ENCODE measurements around the gene ELK4. TPM values are rescaled to one million over a fixed set of nuclear protein-coding genes. Genes with fewer than 3 reads are reported as not detected.

ELK4 gene
- total RNA-seq: 100 to 1,000 TPM in 2 of 3 donors, 10 to 100 TPM in 1; 90.7 to 103 (median 101) TPM

- ATAC-seq: peak; percentile 88
Observed at GRCh38 chr1:205631768-205632668, at the start of gene ELK4. Gene ELK4, minus strand, starts transcription at chr1:205632011. Its CDS starts 8,129 bp downstream, at chr1:205623882.

GRCh38 chr1:205681364-205681763, 49.6 kb upstream of the ELK4 start:
- H3K36me3 Mint-ChIP-seq (ENCODE audit: insufficient read depth): no peaks in the 10 kb centered on the region
- H3K4me1 Mint-ChIP-seq (ENCODE audit: low read depth): peaks cover 11% of the 10 kb centered on the region
- no peak for ATAC-seq
- peak overlapping the region; percentile 75 for H3K4me3 Mint-ChIP-seq
- H3K9me3 Mint-ChIP-seq: no peaks in the 10 kb centered on the region
- no peak for DNase-seq
- peaks cover 8% of the 10 kb centered on the region for H3K27me3 Mint-ChIP-seq (ENCODE audit: low read depth)

More at GRCh38 chr1:205631768-205632668, at the start of gene ELK4:
- DNase-seq: peak; percentile 100
- H3K9me3 Mint-ChIP-seq: no peaks in the 10 kb centered on the region
- peak within 1 kb of the TSS; percentile 88 for H3K4me3 Mint-ChIP-seq
- H3K27me3 Mint-ChIP-seq (ENCODE audit: low read depth): no peaks in the 10 kb centered on the region
- H3K4me1 Mint-ChIP-seq (ENCODE audit: low read depth): peaks cover 29% of the 10 kb centered on the region
- peaks cover 13% of the 10 kb centered on the region for H3K36me3 Mint-ChIP-seq (ENCODE audit: insufficient read depth)

- Mint-ChIP-seq H3K4me1 (ENCODE audit: low read depth) (peaks cover 11% of the 10 kb centered on the region), H3K36me3 (ENCODE audit: insufficient read depth) (no peaks in the 10 kb centered on the region), H3K4me3 (peak within 1 kb of the TSS; percentile 81), H3K9me3 (no peaks in the 10 kb centered on the region), H3K27me3 (ENCODE audit: low read depth) (peaks cover 8% of the 10 kb centered on the region)
- ATAC-seq (peak; percentile 73 to 86), DNase-seq (peak; percentile 34)
Observed at GRCh38 chr1:205680073-205680851, 48.5 kb upstream of the ELK4 start, which contains the start of gene SLC45A3. Gene SLC45A3, minus strand, starts transcription at chr1:205680509. Its CDS starts 15,853 bp downstream, at chr1:205664656.

GRCh38 chr1:205678286-205679111, 46.7 kb upstream of the ELK4 start:
- peaks cover 11% of the 10 kb centered on the region for H3K4me1 Mint-ChIP-seq (ENCODE audit: low read depth)

GRCh38 chr1:205677167-205677566, 45.4 kb upstream of the ELK4 start:
- peaks cover 12% of the 10 kb centered on the region for H3K4me1 Mint-ChIP-seq (ENCODE audit: low read depth)
- H3K4me3 Mint-ChIP-seq: no peak overlapping the region
- no peaks in the 10 kb centered on the region for H3K9me3 Mint-ChIP-seq
- DNase-seq (no peak), ATAC-seq (no peak)
- H3K27me3 Mint-ChIP-seq (ENCODE audit: low read depth): peaks cover 10% of the 10 kb centered on the region
- no peaks in the 10 kb centered on the region for H3K36me3 Mint-ChIP-seq (ENCODE audit: insufficient read depth)

More at GRCh38 chr1:205678286-205679111, 46.7 kb upstream of the ELK4 start:
- H3K36me3 Mint-ChIP-seq (ENCODE audit: insufficient read depth): no peaks in the 10 kb centered on the region
- no peak for DNase-seq
- H3K27me3 Mint-ChIP-seq (ENCODE audit: low read depth): peaks cover 8% of the 10 kb centered on the region
- H3K9me3 Mint-ChIP-seq: no peaks in the 10 kb centered on the region
- peak overlapping the region; percentile 81 for H3K4me3 Mint-ChIP-seq
- no peak for ATAC-seq

GRCh38 chr1:205676597-205676996, 44.8 kb upstream of the ELK4 start:
- H3K4me1 Mint-ChIP-seq (ENCODE audit: low read depth): peaks cover 13% of the 10 kb centered on the region
- H3K9me3 Mint-ChIP-seq: no peaks in the 10 kb centered on the region
- H3K4me3 Mint-ChIP-seq: no peak overlapping the region
- no peak for DNase-seq
- peaks cover 11% of the 10 kb centered on the region for H3K27me3 Mint-ChIP-seq (ENCODE audit: low read depth)
- no peaks in the 10 kb centered on the region for H3K36me3 Mint-ChIP-seq (ENCODE audit: insufficient read depth)
- no peak for ATAC-seq

- ATAC-seq (no peak), DNase-seq (no peak)
- Mint-ChIP-seq H3K4me1 (ENCODE audit: low read depth) (peaks cover 12% of the 10 kb centered on the region), H3K4me3 (no peak overlapping the region), H3K36me3 (ENCODE audit: insufficient read depth) (no peaks in the 10 kb centered on the region), H3K9me3 (no peaks in the 10 kb centered on the region), H3K27me3 (ENCODE audit: low read depth) (peaks cover 10% of the 10 kb centered on the region)
Observed at GRCh38 chr1:205676002-205676401, 44.2 kb upstream of the ELK4 start.

GRCh38 chr1:205675247-205675646, 43.4 kb upstream of the ELK4 start:
- Mint-ChIP-seq H3K27me3 (ENCODE audit: low read depth) (peaks cover 6% of the 10 kb centered on the region), H3K4me1 (ENCODE audit: low read depth) (peaks cover 8% of the 10 kb centered on the region), H3K9me3 (no peaks in the 10 kb centered on the region), H3K36me3 (ENCODE audit: insufficient read depth) (no peaks in the 10 kb centered on the region), H3K4me3 (no peak overlapping the region)
- DNase-seq (no peak), ATAC-seq (no peak)

- H3K4me3 Mint-ChIP-seq: no peak overlapping the region
- H3K36me3 Mint-ChIP-seq (ENCODE audit: insufficient read depth): no peaks in the 10 kb centered on the region
- DNase-seq: no peak
- H3K27me3 Mint-ChIP-seq (ENCODE audit: low read depth): peaks cover 21% of the 10 kb centered on the region
- H3K9me3 Mint-ChIP-seq: no peaks in the 10 kb centered on the region
- H3K4me1 Mint-ChIP-seq (ENCODE audit: low read depth): peaks cover 2% of the 10 kb centered on the region
- no peak for ATAC-seq
Observed at GRCh38 chr1:205672970-205673369, 41.2 kb upstream of the ELK4 start.

GRCh38 chr1:205672395-205672889, 40.6 kb upstream of the ELK4 start:
- Mint-ChIP-seq H3K36me3 (ENCODE audit: insufficient read depth) (no peaks in the 10 kb centered on the region), H3K4me1 (ENCODE audit: low read depth) (peaks cover 2% of the 10 kb centered on the region), H3K27me3 (ENCODE audit: low read depth) (peaks cover 24% of the 10 kb centered on the region), H3K9me3 (no peaks in the 10 kb centered on the region), H3K4me3 (no peak overlapping the region)
- DNase-seq (no peak), ATAC-seq (no peak)

- no peaks in the 10 kb centered on the region for H3K9me3 Mint-ChIP-seq
Observed at GRCh38 chr1:205670611-205671430, 39.0 kb upstream of the ELK4 start.

GRCh38 chr1:205670150-205670446, 38.3 kb upstream of the ELK4 start:
- Mint-ChIP-seq H3K4me3 (no peak overlapping the region), H3K27me3 (ENCODE audit: low read depth) (peaks cover 24% of the 10 kb centered on the region), H3K36me3 (ENCODE audit: insufficient read depth) (no peaks in the 10 kb centered on the region), H3K4me1 (ENCODE audit: low read depth) (peaks cover 5% of the 10 kb centered on the region), H3K9me3 (no peaks in the 10 kb centered on the region)
- no peak for ATAC-seq
- DNase-seq: no peak

More at GRCh38 chr1:205670611-205671430, 39.0 kb upstream of the ELK4 start:
- H3K4me3 Mint-ChIP-seq: no peak overlapping the region
- H3K4me1 Mint-ChIP-seq (ENCODE audit: low read depth): peaks cover 2% of the 10 kb centered on the region
- peaks cover 24% of the 10 kb centered on the region for H3K27me3 Mint-ChIP-seq (ENCODE audit: low read depth)
- ATAC-seq (no peak), DNase-seq (no peak)
- H3K36me3 Mint-ChIP-seq (ENCODE audit: insufficient read depth): no peaks in the 10 kb centered on the region
